ENCODE measurements around the gene C1orf159. TPM values are rescaled to one million over a fixed set of nuclear protein-coding genes. Genes with fewer than 3 reads are reported as not detected.

Gene C1orf159
- polyA plus RNA-seq, 1 donor (not counting 4 experiments of a cell fraction or from before 2014, with no cell fraction given): 6.1 TPM

GRCh38 chr1:1134300-1134970 is 18.5 kb upstream of the C1orf159 start:
- Histone ChIP-seq H3K9ac (ENCODE audit: control insufficient read depth, extremely low read depth, insufficient read depth, low read length) (no peak overlapping the region), H4K20me1 (ENCODE audit: control insufficient read depth, extremely low read depth, insufficient read depth, low read length) (no peaks in the 10 kb centered on the region), H3K79me2 (ENCODE audit: control insufficient read depth, insufficient read depth, low read length) (no peaks in the 10 kb centered on the region), H3K27me3 (ENCODE audit: control insufficient read depth, extremely low read depth, insufficient read depth, low read length) (peaks cover 32% of the 10 kb centered on the region), H3K9me3 (ENCODE audit: control insufficient read depth, low read depth, low read length) (no peaks in the 10 kb centered on the region), H2AFZ (ENCODE audit: control insufficient read depth, low read length) (no peak overlapping the region), H3K27ac (ENCODE audit: control insufficient read depth, insufficient read depth, low read length) (no peak overlapping the region), H3K36me3 (ENCODE audit: control insufficient read depth in 2 of 2, extremely low read depth in 1 of 2, insufficient read depth in 2 of 2, low read length in 2 of 2) (no peaks in the 10 kb centered on the region), H3K9me1 (ENCODE audit: control insufficient read depth, extremely low read depth, insufficient read depth, low read length) (no peaks in the 10 kb centered on the region), H3K4me2 (ENCODE audit: control insufficient read depth, extremely low read depth, insufficient read depth, low read depth, low read length) (no peak overlapping the region), H3K4me1 (ENCODE audit: control insufficient read depth, extremely low read depth, insufficient read depth, low read length) (no peaks in the 10 kb centered on the region), H3K4me3 (ENCODE audit: control insufficient read depth in 2 of 3, extremely low read depth in 1 of 3, insufficient read depth in 2 of 3, low read depth in 1 of 3, low read length in 3 of 3) (no peak overlapping the region)
- DNase-seq (ENCODE audit: low read depth, low spot score): no peak
- TF ChIP-seq CTCF (optimal IDR thresholded peaks at IDR 0.05 in 1 of 3, IDR thresholded peaks at IDR 0.05 in 1 of 3, conservative IDR thresholded peaks at IDR 0.05 in 1 of 3; ENCODE audit: extremely low read depth in 1 of 3, insufficient read depth in 2 of 3, low read length in 3 of 3): no peak
- TF ChIP-seq EZH2 (IDR thresholded peaks at IDR 0.05; ENCODE audit: low read length): no peak
- dilution Hi-C loops (cut with MboI; ENCODE audit: extremely low pct_ligation_motif_present, low sequenced_read_pairs): no loop called here
- no peak for FAIRE-seq

- FAIRE-seq (no peak), DNase-seq (ENCODE audit: low read depth, low spot score) (no peak)
- no peaks in the 10 kb centered on the region for H3K9me3 ChIP-seq (ENCODE audit: control insufficient read depth, low read depth, low read length)
- no peak overlapping the region for H3K4me3 ChIP-seq (ENCODE audit: control insufficient read depth in 2 of 3, extremely low read depth in 1 of 3, insufficient read depth in 2 of 3, low read depth in 1 of 3, low read length in 3 of 3)
- H3K79me2 ChIP-seq (ENCODE audit: control insufficient read depth, insufficient read depth, low read length): no peaks in the 10 kb centered on the region
- no peak overlapping the region for H2AFZ ChIP-seq (ENCODE audit: control insufficient read depth, low read length)
- H4K20me1 ChIP-seq (ENCODE audit: control insufficient read depth, extremely low read depth, insufficient read depth, low read length): no peaks in the 10 kb centered on the region
- H3K27ac ChIP-seq (ENCODE audit: control insufficient read depth, insufficient read depth, low read length): no peak overlapping the region
- no peaks in the 10 kb centered on the region for H3K9me1 ChIP-seq (ENCODE audit: control insufficient read depth, extremely low read depth, insufficient read depth, low read length)
- H3K4me1 ChIP-seq (ENCODE audit: control insufficient read depth, extremely low read depth, insufficient read depth, low read length): no peaks in the 10 kb centered on the region
- H3K9ac ChIP-seq (ENCODE audit: control insufficient read depth, extremely low read depth, insufficient read depth, low read length): no peak overlapping the region
- dilution Hi-C loops (cut with MboI; ENCODE audit: extremely low pct_ligation_motif_present, low sequenced_read_pairs): no loop called here
- no peak for TF ChIP-seq EZH2 (IDR thresholded peaks at IDR 0.05; ENCODE audit: low read length)
- TF ChIP-seq CTCF (optimal IDR thresholded peaks at IDR 0.05 in 1 of 3, IDR thresholded peaks at IDR 0.05 in 1 of 3, conservative IDR thresholded peaks at IDR 0.05 in 1 of 3; ENCODE audit: extremely low read depth in 1 of 3, insufficient read depth in 2 of 3, low read length in 3 of 3): no peak
- no peaks in the 10 kb centered on the region for H3K36me3 ChIP-seq (ENCODE audit: control insufficient read depth in 2 of 2, extremely low read depth in 1 of 2, insufficient read depth in 2 of 2, low read length in 2 of 2)
- no peak overlapping the region for H3K4me2 ChIP-seq (ENCODE audit: control insufficient read depth, extremely low read depth, insufficient read depth, low read depth, low read length)
- H3K27me3 ChIP-seq (ENCODE audit: control insufficient read depth, extremely low read depth, insufficient read depth, low read length): peaks cover 32% of the 10 kb centered on the region
These were observed 17.3 kb upstream of the C1orf159 start for GRCh38 chr1:1132956-1133750.

Data from keratinocyte (primary cell).